Subcutaneous adipose tissue (tissue), 4 donors: ENCODE results near the gene LAMTOR4. TPM values are rescaled to one million over a fixed set of nuclear protein-coding genes. Genes with fewer than 3 reads are reported as not detected.

ENCODE experiments used
- CTCF ChIP-seq: fragments of 450-650 bp; IDR thresholded peaks from one replicate; pipeline ENCODE4 v1.5.1; 2016; ENCODE audit warnings: low read depth, mild to moderate bottlenecking, control low read depth, antibody characterized with exemption, moderate library complexity
- total RNA-seq, 4 donors: library from RNA; depleted of rRNA; stranded (reverse); fragments of >200 nt; gene quantifications; one replicate each; pipeline ENCODE4 v1.1.0, GENCODE V29; 2016

The LAMTOR4 gene
- total RNA-seq, 4 donors from 2014 or later = 142 to 268 (median 250) TPM

GRCh38 chr7:100106633-100107032 is 42.1 kb upstream of the LAMTOR4 start:
- no peak for TF ChIP-seq CTCF

GRCh38 chr7:100107125-100107737 is 41.5 kb upstream of the LAMTOR4 start:
- TF ChIP-seq CTCF = no peak

GRCh38 chr7:100107890-100108289 is 40.8 kb upstream of the LAMTOR4 start:
- no peak for TF ChIP-seq CTCF

GRCh38 chr7:100109521-100110163 is 39.1 kb upstream of the LAMTOR4 start:
- TF ChIP-seq CTCF = no peak

- TF ChIP-seq CTCF = no peak
These were observed 37.6 kb upstream of the LAMTOR4 start for GRCh38 chr7:100111156-100111555.

- no peak for TF ChIP-seq CTCF
These were observed 36.8 kb upstream of the LAMTOR4 start for GRCh38 chr7:100111914-100112313.

- TF ChIP-seq CTCF = no peak
These were observed 33.7 kb upstream of the LAMTOR4 start for GRCh38 chr7:100115026-100115425.
